Measurements from ENCODE around the gene HELQ.
"Not testable (repeated sequence)": the region's sequence is repeated elsewhere in the genome, so short reads cannot be mapped to it uniquely, and the experiment has no call there.

The HELQ gene, protein sequence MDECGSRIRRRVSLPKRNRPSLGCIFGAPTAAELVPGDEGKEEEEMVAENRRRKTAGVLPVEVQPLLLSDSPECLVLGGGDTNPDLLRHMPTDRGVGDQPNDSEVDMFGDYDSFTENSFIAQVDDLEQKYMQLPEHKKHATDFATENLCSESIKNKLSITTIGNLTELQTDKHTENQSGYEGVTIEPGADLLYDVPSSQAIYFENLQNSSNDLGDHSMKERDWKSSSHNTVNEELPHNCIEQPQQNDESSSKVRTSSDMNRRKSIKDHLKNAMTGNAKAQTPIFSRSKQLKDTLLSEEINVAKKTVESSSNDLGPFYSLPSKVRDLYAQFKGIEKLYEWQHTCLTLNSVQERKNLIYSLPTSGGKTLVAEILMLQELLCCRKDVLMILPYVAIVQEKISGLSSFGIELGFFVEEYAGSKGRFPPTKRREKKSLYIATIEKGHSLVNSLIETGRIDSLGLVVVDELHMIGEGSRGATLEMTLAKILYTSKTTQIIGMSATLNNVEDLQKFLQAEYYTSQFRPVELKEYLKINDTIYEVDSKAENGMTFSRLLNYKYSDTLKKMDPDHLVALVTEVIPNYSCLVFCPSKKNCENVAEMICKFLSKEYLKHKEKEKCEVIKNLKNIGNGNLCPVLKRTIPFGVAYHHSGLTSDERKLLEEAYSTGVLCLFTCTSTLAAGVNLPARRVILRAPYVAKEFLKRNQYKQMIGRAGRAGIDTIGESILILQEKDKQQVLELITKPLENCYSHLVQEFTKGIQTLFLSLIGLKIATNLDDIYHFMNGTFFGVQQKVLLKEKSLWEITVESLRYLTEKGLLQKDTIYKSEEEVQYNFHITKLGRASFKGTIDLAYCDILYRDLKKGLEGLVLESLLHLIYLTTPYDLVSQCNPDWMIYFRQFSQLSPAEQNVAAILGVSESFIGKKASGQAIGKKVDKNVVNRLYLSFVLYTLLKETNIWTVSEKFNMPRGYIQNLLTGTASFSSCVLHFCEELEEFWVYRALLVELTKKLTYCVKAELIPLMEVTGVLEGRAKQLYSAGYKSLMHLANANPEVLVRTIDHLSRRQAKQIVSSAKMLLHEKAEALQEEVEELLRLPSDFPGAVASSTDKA

DNA sequence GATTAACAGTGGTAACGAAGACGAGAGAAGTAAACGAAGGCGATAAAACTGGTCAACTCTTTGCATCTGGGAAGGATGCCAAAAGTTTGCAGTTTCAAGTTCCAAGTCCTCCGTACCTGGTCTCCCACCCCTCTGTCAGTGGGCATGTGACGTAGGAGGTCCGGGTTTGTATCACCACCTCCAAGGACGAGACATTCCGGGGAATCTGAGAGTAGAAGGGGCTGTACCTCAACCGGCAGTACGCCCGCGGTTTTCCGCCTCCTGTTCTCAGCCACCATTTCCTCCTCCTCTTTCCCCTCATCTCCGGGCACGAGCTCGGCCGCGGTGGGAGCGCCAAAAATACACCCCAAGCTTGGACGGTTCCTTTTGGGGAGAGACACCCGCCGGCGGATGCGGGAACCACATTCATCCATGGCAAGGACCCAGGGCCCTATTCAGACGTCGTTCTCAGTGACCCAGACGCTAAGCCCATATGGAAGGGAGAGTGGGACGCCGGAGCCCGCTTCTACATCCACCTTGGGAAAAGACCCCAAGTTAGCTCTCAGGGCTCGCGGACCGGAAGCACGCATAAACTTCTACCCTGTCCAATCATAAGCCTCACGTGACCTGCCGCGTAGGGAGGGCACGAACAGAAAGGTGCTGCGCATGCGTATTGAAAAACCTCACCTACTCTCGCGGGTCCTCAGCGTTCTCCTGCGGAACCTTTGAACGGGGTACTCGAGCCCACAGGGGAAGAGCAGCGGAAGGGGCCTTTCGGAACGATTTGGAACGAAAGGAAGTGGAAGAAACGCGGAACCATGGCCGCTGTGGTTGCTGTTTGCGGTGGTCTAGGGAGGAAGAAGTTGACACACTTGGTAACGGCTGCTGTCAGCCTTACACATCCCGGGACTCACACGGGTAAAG, at the start of gene HELQ, which contains the start of gene MRPS18C:
Gene HELQ (minus strand): TSS at position 543 of the 903 bp plus-strand sequence. CDS start 130 bp downstream, at position 413.
Gene MRPS18C (plus strand): TSS at position 778 of the 903 bp plus-strand sequence. CDS start 20 bp downstream, at position 798.
- in situ Hi-C loops (cut with HindIII; ENCODE audit: low pct_unique_long_range_greater_than_20kb, low sequenced_read_pairs) = no loop called here
- no peak for TF ChIP-seq JUND (IDR thresholded peaks at IDR 0.05; ENCODE audit: low read depth)
- DNase-seq (ENCODE audit: low read depth in 1 of 2, low spot score in 1 of 2) = peak; percentile 76 to 98

DNA sequence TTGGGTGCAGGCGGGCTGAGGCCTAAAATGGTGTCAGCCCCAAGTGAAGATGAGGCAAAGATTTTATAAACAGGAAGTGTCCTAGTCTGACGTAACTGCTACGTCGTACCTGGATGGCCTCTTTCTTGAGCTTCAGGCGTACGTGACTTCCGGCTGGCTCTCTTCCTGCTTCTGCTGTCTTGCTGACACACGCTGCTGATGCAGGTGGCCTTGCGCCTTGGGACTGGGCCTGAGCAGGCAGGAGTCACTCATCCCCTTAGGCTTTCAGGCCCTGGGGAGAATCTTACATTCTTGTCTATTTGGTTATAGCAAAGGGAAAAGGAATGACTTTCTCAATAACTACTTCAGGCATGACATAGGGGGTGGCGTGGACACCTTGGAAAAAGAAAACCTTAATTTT, 49.4 kb upstream of the HELQ start:
- no peak for DNase-seq (ENCODE audit: low read depth in 1 of 2, low spot score in 1 of 2)
- TF ChIP-seq JUND (IDR thresholded peaks at IDR 0.05; ENCODE audit: low read depth) = no peak
- in situ Hi-C loops (cut with HindIII; ENCODE audit: low pct_unique_long_range_greater_than_20kb, low sequenced_read_pairs) = no loop called here

DNA sequence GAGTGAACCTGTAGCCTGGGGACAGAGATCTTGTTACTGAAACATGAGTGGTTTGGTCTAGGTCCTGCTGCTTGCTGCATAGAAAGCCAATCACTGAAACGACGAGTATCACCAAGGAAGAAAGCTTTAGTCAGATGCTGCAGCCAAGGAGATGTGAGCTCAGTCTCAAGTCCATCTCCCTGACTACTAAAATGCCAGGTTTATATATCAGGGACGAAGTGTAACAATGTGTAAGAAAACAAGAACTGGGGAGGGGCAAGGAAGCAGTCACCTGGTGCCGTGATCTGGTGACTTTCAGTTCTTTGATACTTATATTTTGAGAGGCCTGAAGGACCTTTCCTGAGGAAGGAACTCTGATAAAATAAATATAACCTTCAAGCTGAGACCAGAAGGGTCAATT, 48.9 kb upstream of the HELQ start:
- in situ Hi-C loops (cut with HindIII; ENCODE audit: low pct_unique_long_range_greater_than_20kb, low sequenced_read_pairs) = no loop called here
- DNase-seq (ENCODE audit: low read depth in 1 of 2, low spot score in 1 of 2) = no peak
- no peak for TF ChIP-seq JUND (IDR thresholded peaks at IDR 0.05; ENCODE audit: low read depth)

DNA sequence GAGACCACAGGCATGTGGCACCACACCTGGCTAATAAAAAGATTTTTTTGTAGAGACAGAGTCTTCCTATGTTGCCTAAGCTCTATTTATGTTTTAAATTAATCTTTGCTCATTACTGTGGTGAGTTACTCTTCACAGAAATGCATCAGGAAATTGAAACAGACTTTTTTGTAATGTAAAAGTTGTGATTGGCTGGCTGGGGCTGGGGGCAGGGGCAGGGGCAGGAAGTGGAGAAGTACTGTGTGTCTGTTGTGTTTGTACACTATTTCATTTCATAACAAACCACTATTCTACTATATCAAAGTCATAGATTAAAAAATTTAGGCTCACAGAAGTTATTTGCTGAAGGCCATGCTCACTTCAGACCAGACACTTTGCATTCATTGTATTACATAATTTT, 48.4 kb upstream of the HELQ start:
- TF ChIP-seq JUND (IDR thresholded peaks at IDR 0.05; ENCODE audit: low read depth) = no peak
- no peak for DNase-seq (ENCODE audit: low read depth in 1 of 2, low spot score in 1 of 2)

DNA sequence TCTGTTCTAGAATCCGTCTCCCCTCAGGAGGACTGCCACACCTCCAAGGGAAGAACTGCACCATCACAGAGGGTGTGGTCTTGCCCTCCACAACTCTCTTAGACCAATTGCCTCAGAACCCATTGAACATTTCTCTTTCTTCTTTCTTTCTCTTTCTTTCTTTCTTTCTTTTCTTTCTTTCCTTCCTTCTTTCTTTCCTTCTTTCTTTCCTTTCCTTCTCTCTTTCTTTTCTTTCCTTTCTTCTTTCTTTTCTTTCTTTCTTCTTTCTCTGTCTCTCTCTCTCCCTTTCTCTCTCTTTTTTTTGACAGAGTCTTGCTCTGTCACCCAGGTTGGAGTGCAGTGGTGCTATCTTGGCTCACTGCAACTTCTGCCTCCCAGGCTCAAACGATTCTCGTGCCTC, 46.0 kb upstream of the HELQ start:
- DNase-seq (ENCODE audit: low read depth in 1 of 2, low spot score in 1 of 2); in situ Hi-C loops (cut with HindIII; ENCODE audit: low pct_unique_long_range_greater_than_20kb, low sequenced_read_pairs): not testable (repeated sequence)

More for the DNA sequence above, 48.4 kb upstream of the HELQ start:
- in situ Hi-C loops (cut with HindIII; ENCODE audit: low pct_unique_long_range_greater_than_20kb, low sequenced_read_pairs) = no loop called here

DNA sequence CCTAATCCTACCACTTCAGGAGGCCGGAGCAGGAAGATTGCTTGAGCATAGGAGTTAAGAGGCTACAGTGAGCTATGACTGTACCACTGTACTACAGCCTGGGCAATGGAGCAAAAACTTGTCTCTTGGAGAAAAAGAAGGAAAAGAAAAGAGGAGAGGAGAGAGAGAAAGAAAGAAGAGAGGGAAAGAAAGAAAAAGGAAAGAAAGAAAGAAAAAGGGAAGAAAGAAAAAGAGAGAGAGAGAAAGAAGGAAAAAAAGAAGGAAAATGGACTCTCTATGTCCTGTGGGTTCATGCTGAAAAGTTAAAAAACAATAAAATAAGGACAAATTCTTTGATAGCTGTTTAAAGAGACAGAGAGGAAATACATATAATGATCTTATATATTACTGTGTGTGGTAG, 42.6 kb upstream of the HELQ start:
- in situ Hi-C loops (cut with HindIII; ENCODE audit: low pct_unique_long_range_greater_than_20kb, low sequenced_read_pairs) = no loop called here
- DNase-seq (ENCODE audit: low read depth in 1 of 2, low spot score in 1 of 2) = no peak
- TF ChIP-seq JUND (IDR thresholded peaks at IDR 0.05; ENCODE audit: low read depth) = no peak

DNA sequence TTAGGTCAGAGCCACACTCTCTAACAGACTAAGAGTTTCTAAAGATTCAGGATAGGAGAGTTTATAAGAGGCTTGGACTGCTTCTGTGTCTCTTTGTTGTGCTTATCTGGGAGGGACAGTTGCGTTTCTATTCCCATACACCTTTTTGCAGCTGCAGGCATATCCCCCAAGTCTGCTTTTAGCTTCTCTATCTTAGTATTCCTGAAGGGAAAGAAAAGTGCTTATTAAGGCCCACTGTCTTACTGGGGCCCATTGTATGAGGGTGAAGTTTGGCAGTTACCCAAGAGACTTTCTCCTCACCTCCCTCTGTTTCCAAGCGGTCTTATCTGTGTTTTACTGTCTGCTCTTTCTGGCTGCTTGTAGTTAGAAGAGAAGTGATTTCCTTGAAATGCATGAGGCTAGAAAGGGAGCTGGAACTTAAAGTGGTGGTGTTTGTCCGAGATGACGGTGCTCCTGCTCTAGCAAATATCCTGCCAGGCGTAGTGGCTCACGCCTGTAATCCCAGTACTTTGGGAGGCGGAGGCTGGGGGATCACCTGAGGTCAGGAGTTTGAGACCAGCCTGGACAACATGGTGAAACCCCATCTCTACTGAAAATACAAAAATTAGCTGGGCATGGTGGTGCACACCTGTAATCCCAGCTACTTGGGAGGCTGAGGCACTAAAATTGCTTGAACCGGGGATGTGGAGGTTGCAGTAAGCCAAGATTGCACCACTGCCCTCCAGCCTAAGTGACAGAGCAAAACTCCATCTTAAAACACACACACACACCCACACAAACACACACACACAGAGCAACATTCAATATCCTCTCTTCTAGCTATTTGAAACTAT, 40.7 kb upstream of the HELQ start:
- DNase-seq (ENCODE audit: low read depth in 1 of 2, low spot score in 1 of 2); in situ Hi-C loops (cut with HindIII; ENCODE audit: low pct_unique_long_range_greater_than_20kb, low sequenced_read_pairs): not testable (repeated sequence)

DNA sequence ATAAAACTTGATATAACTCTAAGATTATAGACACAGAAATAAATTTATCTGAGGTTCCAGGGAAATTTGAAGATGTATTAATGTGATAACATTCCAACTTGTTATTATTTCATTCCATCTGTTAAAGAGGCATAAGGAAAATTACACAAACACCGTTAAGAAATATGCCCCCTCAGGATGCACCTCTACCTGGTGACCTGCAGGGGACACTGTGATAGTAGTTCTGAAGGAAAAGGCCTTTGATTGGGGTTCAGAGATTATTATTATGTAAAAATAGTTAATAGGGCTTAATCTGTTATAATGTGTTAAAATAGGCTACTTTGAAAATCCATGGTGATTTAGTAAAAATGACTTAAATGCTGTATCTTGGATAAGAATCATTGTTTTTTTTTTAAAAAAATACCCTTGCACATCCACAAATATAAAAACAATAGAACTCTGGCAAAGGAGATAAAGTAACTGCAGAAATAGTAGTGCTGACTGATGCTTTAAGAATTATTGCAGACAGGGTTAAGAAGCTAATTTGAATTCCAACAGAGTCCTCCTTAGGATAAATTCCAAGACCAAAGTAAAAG, 35.3 kb upstream of the HELQ start:
- in situ Hi-C loops (cut with HindIII; ENCODE audit: low pct_unique_long_range_greater_than_20kb, low sequenced_read_pairs) = no loop called here
- peak; percentile 10 to 18 for DNase-seq (ENCODE audit: low read depth in 1 of 2, low spot score in 1 of 2)
- TF ChIP-seq JUND (IDR thresholded peaks at IDR 0.05; ENCODE audit: low read depth) = no peak

DNA sequence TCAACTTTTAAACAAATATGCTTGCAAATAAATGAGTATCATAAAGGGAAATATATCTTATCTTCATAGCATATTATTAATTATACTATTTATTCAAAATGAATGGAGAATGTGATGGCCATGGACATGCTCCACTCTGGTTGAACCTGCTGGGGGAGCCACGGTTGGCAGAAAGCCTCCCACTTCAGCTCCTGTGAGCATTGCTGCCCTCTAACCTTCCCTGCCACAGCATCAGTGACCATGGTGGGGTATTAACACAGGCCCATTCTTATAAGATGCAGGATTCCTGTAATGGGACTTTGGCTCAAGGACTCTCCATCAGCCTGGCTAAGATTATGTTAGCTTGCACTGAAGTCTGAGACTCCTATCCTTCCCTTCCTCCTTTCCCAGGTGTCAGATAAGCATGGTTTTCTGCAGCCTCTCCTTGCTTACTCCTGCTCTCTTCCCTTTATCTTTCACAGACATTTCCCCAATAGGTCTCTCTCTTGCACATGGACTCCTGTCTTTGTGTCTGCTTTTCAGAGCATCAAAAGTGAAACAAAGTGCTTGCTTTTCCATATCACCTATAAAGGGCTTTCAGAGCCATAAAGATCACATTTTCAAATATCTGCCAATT, 34.2 kb upstream of the HELQ start:
- no peak for TF ChIP-seq JUND (IDR thresholded peaks at IDR 0.05; ENCODE audit: low read depth)
- DNase-seq (ENCODE audit: low read depth in 1 of 2, low spot score in 1 of 2) = no peak
- in situ Hi-C loops (cut with HindIII; ENCODE audit: low pct_unique_long_range_greater_than_20kb, low sequenced_read_pairs) = no loop called here

DNA sequence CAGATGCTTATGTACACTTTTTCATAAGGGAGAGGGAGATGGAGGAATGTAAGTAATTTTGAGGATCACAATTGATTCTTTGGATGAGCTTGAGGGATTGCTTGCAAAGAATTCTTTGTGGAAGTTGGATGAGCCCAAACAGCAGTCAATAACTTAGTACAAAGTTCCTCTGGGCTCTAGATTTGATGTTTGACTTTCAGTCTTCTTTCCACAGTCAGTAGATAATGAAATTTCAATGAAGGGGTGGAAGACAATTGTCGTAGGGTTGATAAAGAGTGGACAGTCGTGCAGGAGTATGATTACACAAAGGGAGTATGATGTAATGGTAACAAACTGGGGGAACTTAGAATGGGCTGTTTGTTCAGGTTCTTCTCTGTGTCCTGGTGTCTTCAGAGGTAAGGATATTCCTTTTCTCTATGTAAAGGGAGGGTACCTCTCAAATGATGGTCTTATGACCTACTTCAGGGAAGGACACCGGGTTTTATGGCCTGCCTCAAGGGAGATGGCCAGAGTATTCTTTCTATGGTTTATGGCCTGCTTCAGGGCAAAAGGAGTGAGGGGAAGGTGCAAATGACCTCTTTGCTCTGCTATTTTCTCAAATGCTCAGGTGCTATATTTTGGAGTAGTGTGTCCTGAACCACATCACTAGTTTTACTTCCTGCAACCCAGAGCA, 31.0 kb upstream of the HELQ start:
- DNase-seq (ENCODE audit: low read depth in 1 of 2, low spot score in 1 of 2) = no peak
- TF ChIP-seq JUND (IDR thresholded peaks at IDR 0.05; ENCODE audit: low read depth) = no peak
- in situ Hi-C loops (cut with HindIII; ENCODE audit: low pct_unique_long_range_greater_than_20kb, low sequenced_read_pairs) = no loop called here

Measured in T47D (cell line).